Measurements from ENCODE around the gene EPHB1. TPM values are rescaled to one million over a fixed set of nuclear protein-coding genes. Genes with fewer than 3 reads are reported as not detected.

EPHB1 gene
- total RNA-seq, 2 donors from 2014 or later = 0.85 to 1.7 TPM

GRCh38 chr3:134833453-134834163, 38.5 kb downstream of the EPHB1 start:
- no peak for DNase-seq
- no peak for ATAC-seq
- intact Hi-C loops (cut with DNase I) = no loop called here

- intact Hi-C loops (cut with DNase I) = no loop called here
- DNase-seq (no peak), ATAC-seq (no peak)
These were observed 41.9 kb downstream of the EPHB1 start for GRCh38 chr3:134836921-134837320.

- ATAC-seq (no peak), DNase-seq (no peak)
- intact Hi-C loops (cut with DNase I) = no loop called here
These were observed 43.5 kb downstream of the EPHB1 start for GRCh38 chr3:134838599-134838998.

GRCh38 chr3:134839422-134839821, 44.4 kb downstream of the EPHB1 start:
- ATAC-seq (no peak), DNase-seq (no peak)
- intact Hi-C loops (cut with DNase I) = no loop called here

GRCh38 chr3:134839990-134840389, 44.9 kb downstream of the EPHB1 start:
- no peak for ATAC-seq
- intact Hi-C loops (cut with DNase I) = no loop called here
- DNase-seq = no peak

- DNase-seq (no peak), ATAC-seq (no peak)
- intact Hi-C loops (cut with DNase I) = no loop called here
These were observed 45.4 kb downstream of the EPHB1 start for GRCh38 chr3:134840459-134840858.

GRCh38 chr3:134846084-134846483, 51.0 kb downstream of the EPHB1 start:
- no peak for DNase-seq
- intact Hi-C loops (cut with DNase I) = no loop called here
- no peak for ATAC-seq

GRCh38 chr3:134846911-134847317, 51.9 kb downstream of the EPHB1 start:
- DNase-seq = no peak
- intact Hi-C loops (cut with DNase I) = no loop called here
- ATAC-seq = peak; percentile 63 to 74

GRCh38 chr3:134847349-134847748, 52.3 kb downstream of the EPHB1 start:
- ATAC-seq (no peak), DNase-seq (no peak)
- intact Hi-C loops (cut with DNase I) = no loop called here

GRCh38 chr3:134849561-134849960, 54.5 kb downstream of the EPHB1 start:
- DNase-seq = no peak
- intact Hi-C loops (cut with DNase I) = no loop called here
- no peak for ATAC-seq

GRCh38 chr3:134850761-134851160, 55.7 kb downstream of the EPHB1 start:
- DNase-seq (no peak), ATAC-seq (peak in 1 of 2 donors; percentile 14)
- intact Hi-C loops (cut with DNase I) = no loop called here

GRCh38 chr3:134852132-134852531, 57.1 kb downstream of the EPHB1 start:
- ATAC-seq (no peak), DNase-seq (no peak)
- intact Hi-C loops (cut with DNase I) = no loop called here

- intact Hi-C loops (cut with DNase I) = no loop called here
- ATAC-seq = peak in 1 of 2 donors; percentile 51
- no peak for DNase-seq
These were observed 57.9 kb downstream of the EPHB1 start for GRCh38 chr3:134852893-134853351.

GRCh38 chr3:134854254-134854653, 59.2 kb downstream of the EPHB1 start:
- ATAC-seq (no peak), DNase-seq (no peak)
- intact Hi-C loops (cut with DNase I) = no loop called here

GRCh38 chr3:134857356-134857755, 62.3 kb downstream of the EPHB1 start:
- no peak for ATAC-seq
- no peak for DNase-seq
- intact Hi-C loops (cut with DNase I) = no loop called here

GRCh38 chr3:134857776-134858362, 62.8 kb downstream of the EPHB1 start:
- DNase-seq (no peak), ATAC-seq (no peak)
- intact Hi-C loops (cut with DNase I) = no loop called here

GRCh38 chr3:134858441-134859035, 63.5 kb downstream of the EPHB1 start:
- no peak for DNase-seq
- intact Hi-C loops (cut with DNase I) = no loop called here
- ATAC-seq = no peak

GRCh38 chr3:134859341-134859740, 64.3 kb downstream of the EPHB1 start:
- intact Hi-C loops (cut with DNase I) = no loop called here
- DNase-seq = no peak
- no peak for ATAC-seq

GRCh38 chr3:134860141-134860540, 65.1 kb downstream of the EPHB1 start:
- intact Hi-C loops (cut with DNase I) = no loop called here
- ATAC-seq (no peak), DNase-seq (no peak)

- ATAC-seq (no peak), DNase-seq (no peak)
- intact Hi-C loops (cut with DNase I) = no loop called here
These were observed 68.9 kb downstream of the EPHB1 start for GRCh38 chr3:134863915-134864314.

GRCh38 chr3:134864636-134865035, 69.6 kb downstream of the EPHB1 start:
- DNase-seq (no peak), ATAC-seq (peak; percentile 34 to 39)
- intact Hi-C loops (cut with DNase I) = no loop called here

All from left cardiac atrium (tissue), 4 donors.